Esophagus muscularis mucosa (tissue), 3 donors: Measurements from ENCODE around the gene HUWE1.

ENCODE experiments used
- CTCF ChIP-seq, 3 experiments: fragments of 200-600 bp in 2 of 3; fragments of 450-650 bp in 1 of 3; sonication (generic) in 2 of 3; IDR thresholded peaks; one replicate each; pipeline ENCODE4 v1.5.1; 2017 to 2019; ENCODE audit warnings: antibody characterized with exemption in 3 of 3, mild to moderate bottlenecking in 2 of 3, moderate library complexity in 1 of 3
- POLR2AphosphoS5 ChIP-seq, 2 donors: sonication (generic); formaldehyde crosslinking; IDR thresholded peaks; one replicate each; pipeline ENCODE4 v1.6.1; 2017; ENCODE audit warnings: antibody characterized with exemption in 2 of 2

GRCh38 chrX:53631156-53631555, 55.4 kb downstream of the HUWE1 start:
- TF ChIP-seq CTCF (IDR thresholded peaks at IDR 0.05) (no peak), POLR2AphosphoS5 (IDR thresholded peaks at IDR 0.05) (no peak)
